SK-N-SH (cell line): Measurements from ENCODE around the gene CCDC93. TPM values are rescaled to one million over a fixed set of nuclear protein-coding genes. Genes with fewer than 3 reads are reported as not detected.

Experiments used
- CTCF ChIA-PET: fragments of 300-600, 350-600 bp; formaldehyde crosslinking; extraction: SDS; loops from one replicate; lab custom pipeline; 2021; lab: Yijun Ruan, JAX
- POLR2A ChIA-PET: fragments of 350-600 bp; sonication (Branson Sonifier 250); formaldehyde crosslinking; extraction: SDS; loops from one replicate; lab custom pipeline; 2020; ENCODE audit warnings: antibody characterized with exemption, inconsistent platforms; lab: Yijun Ruan, JAX
- DNase-seq: peaks from one replicate; pipeline ENCODE4 v3.0.0; 2012
- H2AFZ ChIP-seq: fragments of 200-600 bp; sonication (generic); 2 replicates; pipeline ENCODE4 v1.8.1; 2016; ENCODE audit warnings: antibody characterized with exemption, mild to moderate bottlenecking, low read depth
- H3F3A ChIP-seq: fragments of 200-600 bp; sonication (generic); replicated peaks from 2 replicates; pipeline ENCODE3; 2016; ENCODE audit warnings: antibody characterized with exemption, mild to moderate bottlenecking; ENCODE audit not compliant: insufficient read depth
- H3K27ac ChIP-seq, 2 experiments: fragments of 200-500 bp in 1 of 2; fragments of 200-600 bp in 1 of 2; sonication (Bioruptor generic) in 1 of 2; sonication (generic), shearing (Covaris generic) in 1 of 2; 2 replicates each; pipeline versions ENCODE4 v1.5.1 to v1.6.1; 2014 to 2016; ENCODE audit warnings: low read depth in 2 of 2, inconsistent platforms in 1 of 2, low read length in 1 of 2, mild to moderate bottlenecking in 1 of 2, mixed read lengths in 1 of 2
- H3K27me3 ChIP-seq: fragments of 200-600 bp; sonication (generic), shearing (Covaris generic); 2 replicates; pipeline ENCODE4 v1.6.1; 2016; ENCODE audit warnings: mixed run types; ENCODE audit not compliant: insufficient read depth
- H3K36me3 ChIP-seq, 2 experiments: fragments of 200-500 bp in 1 of 2; fragments of 200-600 bp in 1 of 2; sonication (Bioruptor generic) in 1 of 2; sonication (generic) in 1 of 2; replicated peaks in 1 of 2; 2 replicates each; pipeline versions ENCODE3 to v1.5.1; 2014 to 2016; ENCODE audit warnings: low read length in 1 of 2, mild to moderate bottlenecking in 1 of 2; ENCODE audit not compliant: insufficient read depth in 2 of 2, control insufficient read depth in 1 of 2
- H3K4me1 ChIP-seq, 2 experiments: fragments of 200-500 bp in 1 of 2; fragments of 200-600 bp in 1 of 2; sonication (Bioruptor generic) in 1 of 2; sonication (generic), shearing (Covaris generic) in 1 of 2; 2 replicates each; pipeline versions ENCODE4 v1.5.1 to v1.6.1; 2014 to 2016; ENCODE audit warnings: low read depth in 1 of 2, low read length in 1 of 2, mixed run types in 1 of 2; ENCODE audit not compliant: insufficient read depth in 2 of 2, control insufficient read depth in 1 of 2
- H3K4me2 ChIP-seq: fragments of 200-600 bp; sonication (generic), shearing (Covaris generic); 2 replicates; pipeline ENCODE4 v1.6.1; 2017; ENCODE audit warnings: mixed run types
- H3K4me3 ChIP-seq, 2 experiments: fragments of 200-500 bp in 1 of 2; fragments of 200-600 bp in 1 of 2; sonication (Bioruptor generic) in 1 of 2; sonication (generic), shearing (Covaris generic) in 1 of 2; 2 replicates each; pipeline versions ENCODE4 v1.5.1 to v1.8.1; 2014 to 2016; ENCODE audit warnings: low read depth in 2 of 2, inconsistent platforms in 1 of 2, low read length in 1 of 2, mild to moderate bottlenecking in 1 of 2, mixed read lengths in 1 of 2, moderate library complexity in 1 of 2
- H3K79me2 ChIP-seq: fragments of 200-600 bp; sonication (generic); 2 replicates; pipeline ENCODE4 v1.8.1; 2017; ENCODE audit warnings: mild to moderate bottlenecking; ENCODE audit not compliant: insufficient read depth
- H3K9ac ChIP-seq: fragments of 200-600 bp; sonication (generic); 2 replicates; pipeline ENCODE4 v1.6.1; 2017; ENCODE audit warnings: mixed run types
- H3K9me2 ChIP-seq: fragments of 200-600 bp; sonication (generic); 2 replicates; pipeline ENCODE4 v1.6.1; 2017; ENCODE audit warnings: mixed run types
- H3K9me3 ChIP-seq: fragments of 200-600 bp; sonication (generic); 2 replicates; pipeline ENCODE4 v1.6.1; 2017; ENCODE audit warnings: mixed run types, mild to moderate bottlenecking, moderate library complexity
- H4K20me1 ChIP-seq: fragments of 200-600 bp; sonication (generic); 2 replicates; pipeline ENCODE4 v1.6.1; 2017; ENCODE audit warnings: mild to moderate bottlenecking, mixed run types; ENCODE audit not compliant: insufficient read depth
- CHD2 ChIP-seq: fragments of 150-350 bp; IDR thresholded peaks from 2 replicates; pipeline ENCODE4 v1.6.1; 2018; ENCODE audit warnings: low read length; ENCODE audit not compliant: partially characterized antibody
- ELF1 ChIP-seq: IDR thresholded peaks from 2 replicates; pipeline ENCODE4 v1.4.0; 2012
- EP300 ChIP-seq, 2 experiments: IDR thresholded peaks; 2 replicates each; pipeline versions ENCODE4 v1.4.0 to v1.6.1; 2012; ENCODE audit warnings: borderline replicate concordance in 1 of 2, low read depth in 1 of 2, low read length in 1 of 2
- EZH2phosphoT487 ChIP-seq: fragments of 200-600 bp; sonication (generic); IDR thresholded peaks from 2 replicates; pipeline ENCODE4 v1.6.1; 2017; ENCODE audit warnings: low read depth, mixed run types, mild to moderate bottlenecking, antibody characterized with exemption, moderate library complexity, borderline replicate concordance
- FOXM1 ChIP-seq: IDR thresholded peaks from 2 replicates; pipeline ENCODE4 v1.4.0; 2012; ENCODE audit warnings: low read depth, mild to moderate bottlenecking
- JUND ChIP-seq: IDR thresholded peaks from 2 replicates; pipeline ENCODE4 v1.4.0; 2012
- MXI1 ChIP-seq: IDR thresholded peaks from 2 replicates; pipeline ENCODE4 v1.6.1; 2012; ENCODE audit warnings: mild to moderate bottlenecking, low read depth, low read length, improper control_type of control experiment
- NRF1 ChIP-seq: IDR thresholded peaks from 2 replicates; pipeline ENCODE4 v1.6.1; 2012; ENCODE audit warnings: low read depth, mild to moderate bottlenecking, low read length
- POLR2AphosphoS5 ChIP-seq: IDR thresholded peaks from 2 replicates; pipeline ENCODE4 v1.6.1; 2012; ENCODE audit warnings: low read depth, low read length
- RXRA ChIP-seq: IDR thresholded peaks from 2 replicates; pipeline ENCODE4 v1.4.0; 2012; ENCODE audit warnings: low read depth, mild to moderate bottlenecking, borderline replicate concordance
- TCF12 ChIP-seq: IDR thresholded peaks from 2 replicates; pipeline ENCODE4 v1.4.0; 2012
- TEAD4 ChIP-seq: IDR thresholded peaks from 2 replicates; pipeline ENCODE4 v1.4.0; 2012; ENCODE audit warnings: mild to moderate bottlenecking, borderline replicate concordance; ENCODE audit not compliant: insufficient read depth
- YY1 ChIP-seq: IDR thresholded peaks from 2 replicates; pipeline ENCODE4 v1.4.0; 2012; ENCODE audit warnings: low read depth, mild to moderate bottlenecking
- WGBS: methylation state at CpG from one replicate; pipeline ENCODE4 v1.1.6; 2017; ENCODE audit warnings: low lambda C conversion rate; 5-methylcytosine and 5-hydroxymethylcytosine counted together
- polyA plus RNA-seq, 3 experiments: library from polyadenylated mRNA; depleted of rRNA; stranded (reverse); fragments of >200 nt; gene quantifications; 2 replicates each; pipeline ENCODE4 v1.2.3, GENCODE V29; 2012
- TF ChIP-seq, protein P1 (sequence below): fragments of 200-600 bp; sonication (generic); IDR thresholded peaks from 2 replicates; pipeline ENCODE4 v1.6.1; 2017; ENCODE audit warnings: antibody characterized with exemption, mild to moderate bottlenecking, moderate library complexity
- TF ChIP-seq, protein P2 (sequence below): IDR thresholded peaks from 2 replicates; pipeline ENCODE4 v1.4.0; 2012; ENCODE audit warnings: low read depth, borderline replicate concordance
- TF ChIP-seq, protein P3 (sequence below): IDR thresholded peaks from 2 replicates; pipeline ENCODE4 v1.4.0; 2012; ENCODE audit warnings: low read depth
- TF ChIP-seq, protein P4 (sequence below): fragments of 150-350 bp; IDR thresholded peaks from 2 replicates; pipeline ENCODE4 v1.6.1; 2017; ENCODE audit warnings: antibody characterized with exemption, low read length, low read depth, borderline replicate concordance
- TF ChIP-seq, protein P5 (sequence below): IDR thresholded peaks from 2 replicates; pipeline ENCODE4 v1.4.0; 2012; ENCODE audit warnings: low read depth, borderline replicate concordance

Gene CCDC93
- polyA plus RNA-seq, 1 of the 3 experiments (the other 2 are of a cell fraction), result 11.7 TPM

DNA sequence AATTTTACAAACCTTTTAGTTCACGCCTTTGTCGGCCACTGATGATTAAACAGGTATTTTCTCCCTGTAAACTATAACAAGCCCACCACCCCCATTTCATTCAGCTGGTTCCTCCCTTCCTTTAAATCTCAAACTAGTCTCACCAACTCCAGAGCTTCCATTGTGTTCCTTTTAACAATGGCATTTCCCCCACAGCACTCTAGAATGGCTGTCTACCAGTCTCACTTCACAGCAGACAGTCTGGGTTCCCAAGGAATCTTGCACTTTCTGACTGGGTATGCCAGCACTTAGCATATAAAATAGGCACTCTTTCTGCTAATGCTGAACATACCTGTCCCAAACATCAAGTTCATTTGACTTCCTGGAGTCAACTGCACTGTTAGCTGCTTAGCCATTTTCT lies 75.3 kb downstream of the CCDC93 start:
- no peaks in the 10 kb centered on the region for H3K79me2 ChIP-seq
- CTCF ChIA-PET, result no interaction called here
- no peak for DNase-seq
- no peak overlapping the region for H3K27ac ChIP-seq
- peaks cover 0 to 4% of the 10 kb centered on the region in 2 experiments; a peak in 1 of 4 replicates for H3K4me1 ChIP-seq
- peaks cover 59 to 90% of the 10 kb centered on the region in 2 experiments for H3K36me3 ChIP-seq
- H3K9ac ChIP-seq, result no peak overlapping the region
- H3F3A ChIP-seq, result peaks cover 12% of the 10 kb centered on the region
- TF ChIP-seq POLR2AphosphoS5 (no peak), FOXM1 (no peak), TEAD4 (no peak), EP300 (IDR thresholded peaks at IDR 0.05; ENCODE audit: borderline replicate concordance in 1 of 2, low read depth in 1 of 2, low read length in 1 of 2) (no peak), CHD2 (no peak), MXI1 (no peak), ELF1 (no peak), YY1 (no peak), JUND (no peak), EZH2phosphoT487 (no peak)
- TF ChIP-seq, protein P1, sequence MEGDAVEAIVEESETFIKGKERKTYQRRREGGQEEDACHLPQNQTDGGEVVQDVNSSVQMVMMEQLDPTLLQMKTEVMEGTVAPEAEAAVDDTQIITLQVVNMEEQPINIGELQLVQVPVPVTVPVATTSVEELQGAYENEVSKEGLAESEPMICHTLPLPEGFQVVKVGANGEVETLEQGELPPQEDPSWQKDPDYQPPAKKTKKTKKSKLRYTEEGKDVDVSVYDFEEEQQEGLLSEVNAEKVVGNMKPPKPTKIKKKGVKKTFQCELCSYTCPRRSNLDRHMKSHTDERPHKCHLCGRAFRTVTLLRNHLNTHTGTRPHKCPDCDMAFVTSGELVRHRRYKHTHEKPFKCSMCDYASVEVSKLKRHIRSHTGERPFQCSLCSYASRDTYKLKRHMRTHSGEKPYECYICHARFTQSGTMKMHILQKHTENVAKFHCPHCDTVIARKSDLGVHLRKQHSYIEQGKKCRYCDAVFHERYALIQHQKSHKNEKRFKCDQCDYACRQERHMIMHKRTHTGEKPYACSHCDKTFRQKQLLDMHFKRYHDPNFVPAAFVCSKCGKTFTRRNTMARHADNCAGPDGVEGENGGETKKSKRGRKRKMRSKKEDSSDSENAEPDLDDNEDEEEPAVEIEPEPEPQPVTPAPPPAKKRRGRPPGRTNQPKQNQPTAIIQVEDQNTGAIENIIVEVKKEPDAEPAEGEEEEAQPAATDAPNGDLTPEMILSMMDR, result no peak
- TF ChIP-seq, protein P2, sequence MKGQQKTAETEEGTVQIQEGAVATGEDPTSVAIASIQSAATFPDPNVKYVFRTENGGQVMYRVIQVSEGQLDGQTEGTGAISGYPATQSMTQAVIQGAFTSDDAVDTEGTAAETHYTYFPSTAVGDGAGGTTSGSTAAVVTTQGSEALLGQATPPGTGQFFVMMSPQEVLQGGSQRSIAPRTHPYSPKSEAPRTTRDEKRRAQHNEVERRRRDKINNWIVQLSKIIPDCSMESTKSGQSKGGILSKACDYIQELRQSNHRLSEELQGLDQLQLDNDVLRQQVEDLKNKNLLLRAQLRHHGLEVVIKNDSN, result no peak
- TF ChIP-seq, protein P3, sequence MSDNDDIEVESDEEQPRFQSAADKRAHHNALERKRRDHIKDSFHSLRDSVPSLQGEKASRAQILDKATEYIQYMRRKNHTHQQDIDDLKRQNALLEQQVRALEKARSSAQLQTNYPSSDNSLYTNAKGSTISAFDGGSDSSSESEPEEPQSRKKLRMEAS, result no peak
- TF ChIP-seq, protein P4, sequence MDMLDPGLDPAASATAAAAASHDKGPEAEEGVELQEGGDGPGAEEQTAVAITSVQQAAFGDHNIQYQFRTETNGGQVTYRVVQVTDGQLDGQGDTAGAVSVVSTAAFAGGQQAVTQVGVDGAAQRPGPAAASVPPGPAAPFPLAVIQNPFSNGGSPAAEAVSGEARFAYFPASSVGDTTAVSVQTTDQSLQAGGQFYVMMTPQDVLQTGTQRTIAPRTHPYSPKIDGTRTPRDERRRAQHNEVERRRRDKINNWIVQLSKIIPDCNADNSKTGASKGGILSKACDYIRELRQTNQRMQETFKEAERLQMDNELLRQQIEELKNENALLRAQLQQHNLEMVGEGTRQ, result no peak
- TF ChIP-seq, all 33 proteins: peak for 0
- Histone ChIP-seq H3K9me2 (no peaks in the 10 kb centered on the region), H3K27me3 (no peaks in the 10 kb centered on the region), H4K20me1 (no peaks in the 10 kb centered on the region), H3K4me3 (no peak overlapping the region), H3K4me2 (no peak overlapping the region), H2AFZ (no peak overlapping the region), H3K9me3 (no peaks in the 10 kb centered on the region)
- POLR2A ChIA-PET, result no interaction called here
- 89% methylated on average over 2 of the region's 2 CpGs for WGBS

DNA sequence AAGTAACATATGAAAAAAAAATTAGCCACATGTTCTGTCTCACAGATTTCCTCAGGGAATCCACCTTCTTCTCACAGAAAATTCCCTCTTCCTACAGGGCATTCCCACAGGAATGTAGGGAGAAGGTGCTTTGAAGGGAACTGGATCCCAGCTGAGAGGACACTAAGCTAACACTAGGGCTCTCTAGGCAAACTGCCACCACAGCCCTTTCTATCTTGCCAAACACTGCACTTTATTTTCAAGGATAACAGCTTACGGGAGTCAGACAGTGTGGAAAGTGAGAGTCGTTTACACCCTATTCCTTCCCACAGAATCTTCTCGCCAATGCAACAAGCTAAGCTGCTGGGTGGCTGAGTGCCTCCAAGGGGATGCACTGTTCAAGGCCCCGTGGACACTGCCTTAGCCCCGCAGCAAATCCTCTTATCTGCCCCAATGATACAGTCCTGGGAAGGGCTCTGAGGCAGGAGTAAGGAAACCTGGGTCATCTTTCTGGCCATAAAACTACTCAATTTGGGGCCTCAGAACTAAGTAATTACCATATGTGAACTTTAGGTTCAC lies 76.9 kb downstream of the CCDC93 start:
- Histone ChIP-seq H3K4me3 (no peak overlapping the region), H3K4me2 (no peak overlapping the region), H3F3A (no peaks in the 10 kb centered on the region), H3K9me2 (no peaks in the 10 kb centered on the region), H3K9me3 (no peaks in the 10 kb centered on the region), H3K27me3 (no peaks in the 10 kb centered on the region), H3K27ac (no peak overlapping the region), H3K36me3 (peaks cover 66 to 100% of the 10 kb centered on the region in 2 experiments), H3K79me2 (no peaks in the 10 kb centered on the region), H2AFZ (no peak overlapping the region), H3K4me1 (no peaks in the 10 kb centered on the region), H4K20me1 (no peaks in the 10 kb centered on the region), H3K9ac (no peak overlapping the region)
- DNase-seq, result no peak
- no peak for TF ChIP-seq TCF12
- TF ChIP-seq RXRA, result no peak
- TF ChIP-seq, protein P5, sequence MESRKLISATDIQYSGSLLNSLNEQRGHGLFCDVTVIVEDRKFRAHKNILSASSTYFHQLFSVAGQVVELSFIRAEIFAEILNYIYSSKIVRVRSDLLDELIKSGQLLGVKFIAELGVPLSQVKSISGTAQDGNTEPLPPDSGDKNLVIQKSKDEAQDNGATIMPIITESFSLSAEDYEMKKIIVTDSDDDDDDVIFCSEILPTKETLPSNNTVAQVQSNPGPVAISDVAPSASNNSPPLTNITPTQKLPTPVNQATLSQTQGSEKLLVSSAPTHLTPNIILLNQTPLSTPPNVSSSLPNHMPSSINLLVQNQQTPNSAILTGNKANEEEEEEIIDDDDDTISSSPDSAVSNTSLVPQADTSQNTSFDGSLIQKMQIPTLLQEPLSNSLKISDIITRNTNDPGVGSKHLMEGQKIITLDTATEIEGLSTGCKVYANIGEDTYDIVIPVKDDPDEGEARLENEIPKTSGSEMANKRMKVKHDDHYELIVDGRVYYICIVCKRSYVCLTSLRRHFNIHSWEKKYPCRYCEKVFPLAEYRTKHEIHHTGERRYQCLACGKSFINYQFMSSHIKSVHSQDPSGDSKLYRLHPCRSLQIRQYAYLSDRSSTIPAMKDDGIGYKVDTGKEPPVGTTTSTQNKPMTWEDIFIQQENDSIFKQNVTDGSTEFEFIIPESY, result no peak
- TF ChIP-seq, protein P4, result no peak
- TF ChIP-seq JUND, result no peak
- no peak for TF ChIP-seq NRF1
- TF ChIP-seq TEAD4, result no peak
- TF ChIP-seq CHD2, result no peak
- no peak for TF ChIP-seq ELF1
- WGBS, result 93% methylated on average over 5 of the region's 5 CpGs
- CTCF ChIA-PET, result no interaction called here
- POLR2A ChIA-PET, result no interaction called here
